SK-N-SH treated with all-trans-retinoic acid at 6 μM for 48 hours (cell line): ENCODE results near the gene CSRP2.

ENCODE experiments used
- ATAC-seq: fragments of 200-7000 bp; cut with Tn5 transposase; 3 replicates; pipeline ENCODE4 v1.9.1; 2020; ENCODE audit warnings: mild to moderate bottlenecking, moderate library complexity
- BACH2 ChIP-seq: fragments of 250-450 bp; sonication (Bioruptor Pico); IDR thresholded peaks from 2 replicates; pipeline ENCODE4 v1.9.0; 2021; ENCODE audit warnings: mild to moderate bottlenecking, borderline replicate concordance
- ESRRG ChIP-seq: fragments of 250-450 bp; sonication (Bioruptor Pico); IDR thresholded peaks from 2 replicates; pipeline ENCODE4 v1.6.1; 2021; ENCODE audit warnings: mild to moderate bottlenecking
- ISL1 ChIP-seq: fragments of 250-450 bp; sonication (Bioruptor Pico); IDR thresholded peaks from 2 replicates; pipeline ENCODE4 v2.1.2; 2022; ENCODE audit warnings: mild to moderate bottlenecking, moderate library complexity
- OSR1 ChIP-seq: fragments of 250-450 bp; sonication (Bioruptor Pico); IDR thresholded peaks from 2 replicates; pipeline ENCODE4 v1.8.0; 2022; ENCODE audit warnings: moderate library complexity, mild to moderate bottlenecking, inconsistent platforms
- PPARA ChIP-seq: fragments of 250-450 bp; sonication (Bioruptor Pico); IDR thresholded peaks from 2 replicates; pipeline ENCODE4 v1.5.0; 2020; ENCODE audit warnings: mild to moderate bottlenecking, borderline replicate concordance
- RARB ChIP-seq: fragments of 250-450 bp; sonication (Bioruptor Pico); IDR thresholded peaks from 2 replicates; pipeline ENCODE4 v1.8.0; 2021; ENCODE audit warnings: mild to moderate bottlenecking, moderate library complexity
- SNAI2 ChIP-seq: fragments of 250-450 bp; sonication (Bioruptor Pico); IDR thresholded peaks from 2 replicates; pipeline ENCODE4 v1.5.0; 2020; ENCODE audit warnings: mild to moderate bottlenecking, moderate library complexity
- TCF4 ChIP-seq: fragments of 250-450 bp; sonication (Bioruptor Pico); IDR thresholded peaks from 2 replicates; pipeline ENCODE4 v1.8.0; 2021; ENCODE audit warnings: mild to moderate bottlenecking, moderate library complexity, borderline replicate concordance
- TOX ChIP-seq: fragments of 250-450 bp; sonication (Bioruptor Pico); IDR thresholded peaks from 2 replicates; pipeline ENCODE4 v1.8.0; 2021; ENCODE audit warnings: mild to moderate bottlenecking, moderate library complexity, borderline replicate concordance
- ZC3H10 ChIP-seq: fragments of 250-450 bp; sonication (Bioruptor Pico); IDR thresholded peaks from 2 replicates; pipeline ENCODE4 v1.5.1; 2021; ENCODE audit warnings: mild to moderate bottlenecking, moderate library complexity
- ZFP3 ChIP-seq: fragments of 250-450 bp; sonication (Bioruptor Pico); IDR thresholded peaks from 2 replicates; pipeline ENCODE4 v1.5.0; 2020; ENCODE audit warnings: mild to moderate bottlenecking, moderate library complexity
- ZFP30 ChIP-seq: fragments of 450-650 bp; formaldehyde crosslinking; IDR thresholded peaks from 2 replicates; pipeline ENCODE4 v1.5.0; 2022; ENCODE audit warnings: mild to moderate bottlenecking, moderate library complexity
- ZNF565 ChIP-seq: fragments of 450-650 bp; formaldehyde crosslinking; conservative IDR thresholded peaks from 2 replicates; pipeline ENCODE4 v1.5.0; 2020; ENCODE audit warnings: low read depth, mild to moderate bottlenecking, moderate library complexity
- ZNF70 ChIP-seq: fragments of 450-650 bp; formaldehyde crosslinking; IDR thresholded peaks from 2 replicates; pipeline ENCODE4 v1.5.0; 2020; ENCODE audit warnings: mild to moderate bottlenecking, moderate library complexity
- ZNF8 ChIP-seq: fragments of 450-650 bp; formaldehyde crosslinking; IDR thresholded peaks from 2 replicates; pipeline ENCODE4 v1.5.0; 2020; ENCODE audit warnings: mild to moderate bottlenecking, moderate library complexity
- TF ChIP-seq, protein P1 (sequence below): fragments of 250-450 bp; sonication (Bioruptor Pico); IDR thresholded peaks from 2 replicates; pipeline ENCODE4 v1.5.1; 2020; ENCODE audit warnings: low read depth, mild to moderate bottlenecking, moderate library complexity
- TF ChIP-seq, protein P2 (sequence below): fragments of 250-450 bp; sonication (Bioruptor Pico); IDR thresholded peaks from 2 replicates; pipeline ENCODE4 v1.5.0; 2020; ENCODE audit warnings: mild to moderate bottlenecking, moderate library complexity
- TF ChIP-seq, protein P3 (sequence below): fragments of 250-450 bp; sonication (Bioruptor Pico); IDR thresholded peaks from 2 replicates; pipeline ENCODE4 v1.8.0; 2021; ENCODE audit warnings: low read depth, mild to moderate bottlenecking, moderate library complexity, borderline replicate concordance
- TF ChIP-seq, protein P4 (sequence below): fragments of 250-450 bp; sonication (Bioruptor Pico); IDR thresholded peaks from 2 replicates; pipeline ENCODE4 v1.8.0; 2020; ENCODE audit warnings: mild to moderate bottlenecking, moderate library complexity, borderline replicate concordance
- TF ChIP-seq, protein P5 (sequence below): fragments of 250-450 bp; sonication (Bioruptor Pico); IDR thresholded peaks from 2 replicates; pipeline ENCODE4 v1.5.1; 2021; ENCODE audit warnings: mild to moderate bottlenecking, moderate library complexity

The CSRP2 gene

DNA sequence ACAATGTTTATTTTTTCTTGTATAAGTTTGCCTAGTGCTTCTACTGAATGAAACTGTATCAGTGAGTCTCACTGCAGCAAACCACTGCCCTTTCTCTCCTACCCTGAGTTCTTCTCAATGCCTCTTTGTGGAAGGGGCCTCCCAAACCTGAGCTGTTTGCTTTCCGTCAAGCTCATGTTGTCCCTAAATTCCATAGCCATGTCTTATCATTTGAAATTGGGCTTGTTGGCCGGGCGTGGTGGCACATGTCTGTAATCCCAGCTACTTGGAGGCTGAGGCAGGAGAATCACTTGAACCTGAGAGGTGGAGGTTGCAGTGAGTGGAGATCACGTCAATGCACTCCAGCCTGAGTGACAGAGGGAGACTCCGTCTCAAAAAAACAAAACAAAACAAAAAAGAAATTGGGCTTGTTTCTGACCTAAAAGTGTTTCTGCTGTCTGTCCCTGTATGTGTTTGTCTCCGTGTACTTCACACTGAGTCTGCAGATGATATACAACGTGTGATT is 1.8 kb upstream of the CSRP2 start:
- TF ChIP-seq, protein P1, sequence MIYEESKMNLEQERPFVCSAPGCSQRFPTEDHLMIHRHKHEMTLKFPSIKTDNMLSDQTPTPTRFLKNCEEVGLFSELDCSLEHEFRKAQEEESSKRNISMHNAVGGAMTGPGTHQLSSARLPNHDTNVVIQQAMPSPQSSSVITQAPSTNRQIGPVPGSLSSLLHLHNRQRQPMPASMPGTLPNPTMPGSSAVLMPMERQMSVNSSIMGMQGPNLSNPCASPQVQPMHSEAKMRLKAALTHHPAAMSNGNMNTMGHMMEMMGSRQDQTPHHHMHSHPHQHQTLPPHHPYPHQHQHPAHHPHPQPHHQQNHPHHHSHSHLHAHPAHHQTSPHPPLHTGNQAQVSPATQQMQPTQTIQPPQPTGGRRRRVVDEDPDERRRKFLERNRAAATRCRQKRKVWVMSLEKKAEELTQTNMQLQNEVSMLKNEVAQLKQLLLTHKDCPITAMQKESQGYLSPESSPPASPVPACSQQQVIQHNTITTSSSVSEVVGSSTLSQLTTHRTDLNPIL (CRISPR knock-in tag) = no peak
- TF ChIP-seq ESRRG (CRISPR knock-in tag) (no peak), OSR1 (CRISPR knock-in tag) (no peak)
- TF ChIP-seq, protein P2, sequence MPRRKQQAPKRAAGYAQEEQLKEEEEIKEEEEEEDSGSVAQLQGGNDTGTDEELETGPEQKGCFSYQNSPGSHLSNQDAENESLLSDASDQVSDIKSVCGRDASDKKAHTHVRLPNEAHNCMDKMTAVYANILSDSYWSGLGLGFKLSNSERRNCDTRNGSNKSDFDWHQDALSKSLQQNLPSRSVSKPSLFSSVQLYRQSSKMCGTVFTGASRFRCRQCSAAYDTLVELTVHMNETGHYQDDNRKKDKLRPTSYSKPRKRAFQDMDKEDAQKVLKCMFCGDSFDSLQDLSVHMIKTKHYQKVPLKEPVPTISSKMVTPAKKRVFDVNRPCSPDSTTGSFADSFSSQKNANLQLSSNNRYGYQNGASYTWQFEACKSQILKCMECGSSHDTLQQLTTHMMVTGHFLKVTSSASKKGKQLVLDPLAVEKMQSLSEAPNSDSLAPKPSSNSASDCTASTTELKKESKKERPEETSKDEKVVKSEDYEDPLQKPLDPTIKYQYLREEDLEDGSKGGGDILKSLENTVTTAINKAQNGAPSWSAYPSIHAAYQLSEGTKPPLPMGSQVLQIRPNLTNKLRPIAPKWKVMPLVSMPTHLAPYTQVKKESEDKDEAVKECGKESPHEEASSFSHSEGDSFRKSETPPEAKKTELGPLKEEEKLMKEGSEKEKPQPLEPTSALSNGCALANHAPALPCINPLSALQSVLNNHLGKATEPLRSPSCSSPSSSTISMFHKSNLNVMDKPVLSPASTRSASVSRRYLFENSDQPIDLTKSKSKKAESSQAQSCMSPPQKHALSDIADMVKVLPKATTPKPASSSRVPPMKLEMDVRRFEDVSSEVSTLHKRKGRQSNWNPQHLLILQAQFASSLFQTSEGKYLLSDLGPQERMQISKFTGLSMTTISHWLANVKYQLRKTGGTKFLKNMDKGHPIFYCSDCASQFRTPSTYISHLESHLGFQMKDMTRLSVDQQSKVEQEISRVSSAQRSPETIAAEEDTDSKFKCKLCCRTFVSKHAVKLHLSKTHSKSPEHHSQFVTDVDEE (CRISPR knock-in tag) = no peak
- TF ChIP-seq, protein P3, sequence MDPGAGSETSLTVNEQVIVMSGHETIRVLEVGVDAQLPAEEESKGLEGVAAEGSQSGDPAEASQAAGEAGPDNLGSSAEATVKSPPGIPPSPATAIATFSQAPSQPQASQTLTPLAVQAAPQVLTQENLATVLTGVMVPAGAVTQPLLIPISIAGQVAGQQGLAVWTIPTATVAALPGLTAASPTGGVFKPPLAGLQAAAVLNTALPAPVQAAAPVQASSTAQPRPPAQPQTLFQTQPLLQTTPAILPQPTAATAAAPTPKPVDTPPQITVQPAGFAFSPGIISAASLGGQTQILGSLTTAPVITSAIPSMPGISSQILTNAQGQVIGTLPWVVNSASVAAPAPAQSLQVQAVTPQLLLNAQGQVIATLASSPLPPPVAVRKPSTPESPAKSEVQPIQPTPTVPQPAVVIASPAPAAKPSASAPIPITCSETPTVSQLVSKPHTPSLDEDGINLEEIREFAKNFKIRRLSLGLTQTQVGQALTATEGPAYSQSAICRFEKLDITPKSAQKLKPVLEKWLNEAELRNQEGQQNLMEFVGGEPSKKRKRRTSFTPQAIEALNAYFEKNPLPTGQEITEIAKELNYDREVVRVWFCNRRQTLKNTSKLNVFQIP (CRISPR knock-in tag) = no peak
- TF ChIP-seq, protein P4, sequence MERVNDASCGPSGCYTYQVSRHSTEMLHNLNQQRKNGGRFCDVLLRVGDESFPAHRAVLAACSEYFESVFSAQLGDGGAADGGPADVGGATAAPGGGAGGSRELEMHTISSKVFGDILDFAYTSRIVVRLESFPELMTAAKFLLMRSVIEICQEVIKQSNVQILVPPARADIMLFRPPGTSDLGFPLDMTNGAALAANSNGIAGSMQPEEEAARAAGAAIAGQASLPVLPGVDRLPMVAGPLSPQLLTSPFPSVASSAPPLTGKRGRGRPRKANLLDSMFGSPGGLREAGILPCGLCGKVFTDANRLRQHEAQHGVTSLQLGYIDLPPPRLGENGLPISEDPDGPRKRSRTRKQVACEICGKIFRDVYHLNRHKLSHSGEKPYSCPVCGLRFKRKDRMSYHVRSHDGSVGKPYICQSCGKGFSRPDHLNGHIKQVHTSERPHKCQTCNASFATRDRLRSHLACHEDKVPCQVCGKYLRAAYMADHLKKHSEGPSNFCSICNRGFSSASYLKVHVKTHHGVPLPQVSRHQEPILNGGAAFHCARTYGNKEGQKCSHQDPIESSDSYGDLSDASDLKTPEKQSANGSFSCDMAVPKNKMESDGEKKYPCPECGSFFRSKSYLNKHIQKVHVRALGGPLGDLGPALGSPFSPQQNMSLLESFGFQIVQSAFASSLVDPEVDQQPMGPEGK (CRISPR knock-in tag) = no peak
- TF ChIP-seq, protein P5, sequence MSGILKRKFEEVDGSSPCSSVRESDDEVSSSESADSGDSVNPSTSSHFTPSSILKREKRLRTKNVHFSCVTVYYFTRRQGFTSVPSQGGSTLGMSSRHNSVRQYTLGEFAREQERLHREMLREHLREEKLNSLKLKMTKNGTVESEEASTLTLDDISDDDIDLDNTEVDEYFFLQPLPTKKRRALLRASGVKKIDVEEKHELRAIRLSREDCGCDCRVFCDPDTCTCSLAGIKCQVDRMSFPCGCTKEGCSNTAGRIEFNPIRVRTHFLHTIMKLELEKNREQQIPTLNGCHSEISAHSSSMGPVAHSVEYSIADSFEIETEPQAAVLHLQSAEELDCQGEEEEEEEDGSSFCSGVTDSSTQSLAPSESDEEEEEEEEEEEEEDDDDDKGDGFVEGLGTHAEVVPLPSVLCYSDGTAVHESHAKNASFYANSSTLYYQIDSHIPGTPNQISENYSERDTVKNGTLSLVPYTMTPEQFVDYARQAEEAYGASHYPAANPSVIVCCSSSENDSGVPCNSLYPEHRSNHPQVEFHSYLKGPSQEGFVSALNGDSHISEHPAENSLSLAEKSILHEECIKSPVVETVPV (CRISPR knock-in tag) = no peak
- ATAC-seq = no peak

DNA sequence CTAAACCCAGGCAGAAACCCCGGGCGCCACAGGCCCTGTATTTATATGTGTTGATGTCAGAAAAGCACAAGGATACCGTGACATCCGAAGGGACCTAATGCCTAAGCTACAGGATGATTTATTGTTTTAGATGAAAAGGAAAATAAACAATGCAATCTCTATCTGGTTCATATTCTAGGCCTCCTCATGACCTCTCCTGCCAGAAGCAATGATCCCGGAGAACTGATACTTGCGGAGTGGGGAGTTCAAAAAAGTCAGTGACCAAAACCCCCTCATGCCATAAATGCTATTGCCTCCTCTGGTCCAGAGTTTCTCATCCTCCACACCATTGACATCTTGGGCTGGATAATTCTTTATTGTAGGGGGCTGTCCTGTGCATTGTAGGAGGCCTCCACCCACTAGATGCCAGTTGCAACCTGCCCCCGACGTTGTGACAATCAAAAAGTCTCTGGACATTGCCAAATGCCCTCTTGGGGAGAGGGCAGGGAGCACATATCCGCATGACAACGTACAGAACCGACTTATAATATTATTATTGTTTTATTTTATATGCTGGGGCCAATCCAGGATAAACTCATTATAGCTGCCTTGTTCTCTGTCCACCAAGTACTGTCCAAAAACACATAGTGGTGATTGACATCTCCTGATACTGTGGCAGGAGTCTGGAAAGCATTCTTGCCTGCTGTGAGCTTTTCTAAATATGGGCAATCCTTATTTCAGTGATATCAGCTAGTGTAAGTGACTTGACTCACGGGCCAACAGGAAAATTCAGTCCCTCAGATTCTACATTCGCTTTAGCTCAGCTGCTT is 1.1 kb upstream of the CSRP2 start:
- ATAC-seq = no peak
- no peak for TF ChIP-seq TOX (CRISPR knock-in tag)
- TF ChIP-seq, protein P4 (CRISPR knock-in tag) = no peak
- no peak for TF ChIP-seq BACH2 (CRISPR knock-in tag)
- no peak for TF ChIP-seq SNAI2 (CRISPR knock-in tag)
- no peak for TF ChIP-seq PPARA (CRISPR knock-in tag)
- TF ChIP-seq RARB (CRISPR knock-in tag) = no peak
- no peak for TF ChIP-seq ZNF70 (CRISPR knock-in tag)
- no peak for TF ChIP-seq ISL1 (CRISPR knock-in tag)
- TF ChIP-seq ZFP3 (CRISPR knock-in tag) = no peak
- TF ChIP-seq, protein P3 (CRISPR knock-in tag) = no peak
- no peak for TF ChIP-seq ZC3H10 (CRISPR knock-in tag)
- TF ChIP-seq, protein P2 (CRISPR knock-in tag) = no peak
- no peak for TF ChIP-seq TCF4 (CRISPR knock-in tag)
- TF ChIP-seq ZNF565 (CRISPR knock-in tag) = no peak
- no peak for TF ChIP-seq ZFP30 (CRISPR knock-in tag)
- TF ChIP-seq, protein P5 (CRISPR knock-in tag) = no peak
- no peak for TF ChIP-seq ZNF8
- TF ChIP-seq OSR1 (CRISPR knock-in tag) = no peak
